ENCODE data around the gene GPC1.

DNA sequence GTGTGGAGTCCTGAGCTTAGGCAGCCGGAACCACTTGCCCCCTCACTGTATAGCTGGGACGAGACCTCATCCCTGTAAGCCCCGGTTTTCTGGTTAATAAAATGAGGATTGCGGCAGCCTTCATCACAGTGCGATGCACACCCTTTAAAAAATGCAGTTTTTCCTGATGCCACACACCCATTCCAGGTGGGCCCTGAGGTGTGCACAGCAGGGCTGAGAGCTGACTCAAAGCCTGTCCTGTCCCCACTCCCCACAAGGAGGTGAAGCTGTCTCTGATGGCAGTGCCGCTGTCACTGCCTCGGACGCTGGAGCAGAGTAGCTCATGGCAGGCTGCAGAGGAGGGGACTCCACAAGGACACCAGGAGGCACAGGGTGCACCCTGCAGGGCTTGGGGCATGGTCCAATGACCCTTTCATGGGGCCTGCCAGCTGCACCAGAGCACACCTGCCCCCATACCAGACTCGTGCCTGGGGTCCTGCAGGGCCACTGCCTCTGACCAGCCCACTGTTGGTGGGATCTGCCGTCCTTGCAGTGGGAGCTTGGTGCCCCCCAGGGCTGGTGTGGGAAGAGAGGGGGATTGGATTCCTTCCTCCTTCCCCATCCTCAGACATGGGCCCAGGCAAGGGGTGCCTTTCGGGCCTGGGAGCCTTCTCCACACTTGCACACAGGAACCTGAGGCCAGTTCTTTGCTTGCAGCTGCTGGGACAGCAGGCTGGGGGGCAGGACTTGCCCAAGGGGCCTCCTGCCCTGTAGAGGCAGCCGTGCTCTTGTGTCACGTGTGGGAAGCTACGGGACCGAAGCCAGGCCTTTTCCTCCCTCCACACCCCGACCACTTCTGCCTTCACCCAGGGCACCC, 22.8 kb downstream of the GPC1 start:
- TF ChIP-seq, protein P1, sequence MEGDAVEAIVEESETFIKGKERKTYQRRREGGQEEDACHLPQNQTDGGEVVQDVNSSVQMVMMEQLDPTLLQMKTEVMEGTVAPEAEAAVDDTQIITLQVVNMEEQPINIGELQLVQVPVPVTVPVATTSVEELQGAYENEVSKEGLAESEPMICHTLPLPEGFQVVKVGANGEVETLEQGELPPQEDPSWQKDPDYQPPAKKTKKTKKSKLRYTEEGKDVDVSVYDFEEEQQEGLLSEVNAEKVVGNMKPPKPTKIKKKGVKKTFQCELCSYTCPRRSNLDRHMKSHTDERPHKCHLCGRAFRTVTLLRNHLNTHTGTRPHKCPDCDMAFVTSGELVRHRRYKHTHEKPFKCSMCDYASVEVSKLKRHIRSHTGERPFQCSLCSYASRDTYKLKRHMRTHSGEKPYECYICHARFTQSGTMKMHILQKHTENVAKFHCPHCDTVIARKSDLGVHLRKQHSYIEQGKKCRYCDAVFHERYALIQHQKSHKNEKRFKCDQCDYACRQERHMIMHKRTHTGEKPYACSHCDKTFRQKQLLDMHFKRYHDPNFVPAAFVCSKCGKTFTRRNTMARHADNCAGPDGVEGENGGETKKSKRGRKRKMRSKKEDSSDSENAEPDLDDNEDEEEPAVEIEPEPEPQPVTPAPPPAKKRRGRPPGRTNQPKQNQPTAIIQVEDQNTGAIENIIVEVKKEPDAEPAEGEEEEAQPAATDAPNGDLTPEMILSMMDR (IDR thresholded peaks at IDR 0.05): no peak
- TF ChIP-seq POLR2A (IDR thresholded peaks at IDR 0.05): no peak

Measured in right lobe of liver (tissue), 4 donors.